ENCODE data around the gene YJU2. TPM values are rescaled to one million over a fixed set of nuclear protein-coding genes. Genes with fewer than 3 reads are reported as not detected.
"Not testable (repeated sequence)": the region's sequence is repeated elsewhere in the genome, so short reads cannot be mapped to it uniquely, and the experiment has no call there.

The YJU2 gene
- total and polyA plus RNA-seq, 4 donors = 12.5 to 27.0 (median 25.9) TPM

DNA sequence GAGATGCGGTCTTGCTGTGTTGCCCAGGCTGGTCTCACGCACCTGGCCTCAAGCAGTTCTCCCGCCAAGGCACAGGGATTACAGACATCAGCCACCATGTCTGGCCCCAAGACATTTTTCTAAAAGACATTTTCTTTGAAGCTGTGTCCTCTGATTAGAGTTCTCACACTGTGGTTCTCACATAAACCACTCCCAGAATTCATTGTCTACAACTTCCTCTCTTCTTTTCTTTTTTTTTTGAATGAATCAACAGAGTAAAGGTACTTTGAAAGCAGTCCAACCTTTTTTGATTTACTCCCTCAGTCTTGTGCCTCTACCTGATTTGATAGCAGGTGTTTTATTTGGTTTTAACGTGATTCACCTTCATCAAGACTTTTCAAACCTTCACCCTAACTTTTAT lies 17.9 kb downstream of the YJU2 start:
- WGBS (ENCODE audit: insufficient coverage) = 87% methylated on average over 3 of the region's 4 CpGs
- H3K9me3 ChIP-seq (ENCODE audit: control insufficient read depth, insufficient read depth, low read length) = no peaks in the 10 kb centered on the region
- DNase-seq (ENCODE audit: low read depth in 4 of 6, low spot score in 6 of 6) = no peak
- H3K36me3 ChIP-seq (ENCODE audit: control insufficient read depth, insufficient read depth, low read length) = peaks cover 91% of the 10 kb centered on the region
- H3K4me3 ChIP-seq (ENCODE audit: low read depth, low read length) = no peak overlapping the region
- H3K27me3 ChIP-seq (ENCODE audit: control insufficient read depth, insufficient read depth, low read length) = no peaks in the 10 kb centered on the region
- H3K4me1 ChIP-seq (ENCODE audit: control insufficient read depth, insufficient read depth, low read length) = peaks cover 4% of the 10 kb centered on the region
- H3K27ac ChIP-seq (ENCODE audit: low read depth, low read length) = no peak overlapping the region

DNA sequence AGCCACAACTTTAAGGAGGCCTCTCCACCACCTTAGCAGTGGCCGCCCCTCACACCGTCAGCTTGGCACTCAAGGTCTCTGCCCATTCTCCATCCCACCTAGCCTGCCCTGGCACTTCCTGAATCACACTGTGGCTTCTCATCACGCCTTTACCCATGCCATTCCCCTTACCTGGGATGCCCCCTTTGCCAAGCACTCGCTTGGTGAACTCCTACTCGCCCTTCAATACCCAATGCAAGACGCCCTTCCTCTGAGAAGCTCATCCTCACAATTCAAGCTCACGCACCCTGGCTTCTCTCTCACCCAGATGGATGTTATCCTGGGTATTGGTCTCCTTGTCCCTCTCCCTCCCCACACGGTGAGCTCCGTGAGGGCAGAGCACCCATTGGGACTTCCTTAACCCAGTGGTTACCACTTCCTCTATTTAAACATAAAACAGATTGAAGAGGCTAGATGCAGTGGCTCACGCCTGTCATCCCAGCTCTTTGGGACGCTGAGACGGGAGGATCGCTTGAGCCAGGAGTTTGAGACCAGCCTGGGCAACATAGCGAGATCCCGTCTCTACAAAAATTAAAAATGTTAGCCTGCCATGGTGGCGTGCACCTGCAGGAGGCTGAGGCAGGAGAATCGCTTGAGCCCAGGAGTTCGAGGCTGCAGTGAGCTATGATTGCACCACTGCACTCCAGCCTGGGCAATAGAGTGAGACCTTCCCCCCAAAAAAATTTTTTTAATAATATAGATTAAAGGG lies 19.5 kb downstream of the YJU2 start:
- Histone ChIP-seq H3K4me3 (ENCODE audit: low read depth, low read length) (no peak overlapping the region), H3K36me3 (ENCODE audit: control insufficient read depth, insufficient read depth, low read length) (peaks cover 88% of the 10 kb centered on the region), H3K9me3 (ENCODE audit: control insufficient read depth, insufficient read depth, low read length) (no peaks in the 10 kb centered on the region), H3K4me1 (ENCODE audit: control insufficient read depth, insufficient read depth, low read length) (peaks cover 4% of the 10 kb centered on the region), H3K27me3 (ENCODE audit: control insufficient read depth, insufficient read depth, low read length) (no peaks in the 10 kb centered on the region), H3K27ac (ENCODE audit: low read depth, low read length) (no peak overlapping the region)
- WGBS (ENCODE audit: insufficient coverage) = 94% methylated on average over 11 of the region's 18 CpGs
- DNase-seq (ENCODE audit: low read depth in 4 of 6, low spot score in 6 of 6) = no peak

DNA sequence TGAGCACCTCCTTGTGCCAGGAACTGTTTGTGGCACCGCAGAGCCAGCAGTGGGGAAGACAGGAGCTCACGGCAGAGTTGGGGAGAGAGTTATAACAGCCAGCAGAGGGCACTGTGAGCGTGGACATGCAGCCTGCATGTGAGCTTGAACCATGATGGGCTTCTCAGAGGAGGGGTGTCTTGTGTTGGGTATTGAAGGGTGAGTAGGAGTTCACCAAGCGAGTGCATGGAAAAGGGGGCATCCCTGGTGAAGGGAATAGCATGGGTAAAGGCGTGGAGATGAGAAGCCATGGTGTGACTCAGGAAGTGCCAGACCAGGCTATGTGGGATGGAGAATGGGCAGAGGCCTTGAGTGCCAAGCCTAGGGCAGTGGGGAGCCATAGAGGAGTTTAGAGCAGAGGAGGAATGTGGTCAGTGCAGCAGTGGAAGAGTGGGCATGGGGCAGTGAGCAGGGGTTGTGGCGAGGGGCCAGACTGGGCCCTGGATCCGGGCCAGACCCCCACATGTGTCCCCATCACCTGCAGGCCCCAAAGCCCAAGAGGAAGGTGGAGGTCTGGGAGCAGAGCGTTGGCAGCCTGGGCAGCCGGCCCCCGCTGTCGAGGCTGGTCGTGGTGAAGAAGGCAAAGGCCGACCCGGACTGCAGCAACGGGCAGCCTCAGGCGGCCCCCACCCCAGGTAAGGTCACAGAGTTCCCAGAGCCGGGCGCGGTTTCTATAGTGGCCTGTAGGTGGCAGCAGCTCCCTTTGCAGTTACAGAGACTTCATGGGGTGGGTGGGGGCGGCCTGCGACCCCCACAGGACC lies 20.4 kb downstream of the YJU2 start:
- Histone ChIP-seq H3K36me3 (ENCODE audit: control insufficient read depth, insufficient read depth, low read length) (peaks cover 87% of the 10 kb centered on the region), H3K9me3 (ENCODE audit: control insufficient read depth, insufficient read depth, low read length) (no peaks in the 10 kb centered on the region), H3K27me3 (ENCODE audit: control insufficient read depth, insufficient read depth, low read length) (no peaks in the 10 kb centered on the region), H3K4me3 (ENCODE audit: low read depth, low read length) (no peak overlapping the region), H3K27ac (ENCODE audit: low read depth, low read length) (no peak overlapping the region), H3K4me1 (ENCODE audit: control insufficient read depth, insufficient read depth, low read length) (peaks cover 4% of the 10 kb centered on the region)
- DNase-seq (ENCODE audit: low read depth in 4 of 6, low spot score in 6 of 6) = peak in 2 of 6 donors; percentile 54 to 75
- 44% methylated on average over 19 of the region's 21 CpGs for WGBS (ENCODE audit: insufficient coverage)

DNA sequence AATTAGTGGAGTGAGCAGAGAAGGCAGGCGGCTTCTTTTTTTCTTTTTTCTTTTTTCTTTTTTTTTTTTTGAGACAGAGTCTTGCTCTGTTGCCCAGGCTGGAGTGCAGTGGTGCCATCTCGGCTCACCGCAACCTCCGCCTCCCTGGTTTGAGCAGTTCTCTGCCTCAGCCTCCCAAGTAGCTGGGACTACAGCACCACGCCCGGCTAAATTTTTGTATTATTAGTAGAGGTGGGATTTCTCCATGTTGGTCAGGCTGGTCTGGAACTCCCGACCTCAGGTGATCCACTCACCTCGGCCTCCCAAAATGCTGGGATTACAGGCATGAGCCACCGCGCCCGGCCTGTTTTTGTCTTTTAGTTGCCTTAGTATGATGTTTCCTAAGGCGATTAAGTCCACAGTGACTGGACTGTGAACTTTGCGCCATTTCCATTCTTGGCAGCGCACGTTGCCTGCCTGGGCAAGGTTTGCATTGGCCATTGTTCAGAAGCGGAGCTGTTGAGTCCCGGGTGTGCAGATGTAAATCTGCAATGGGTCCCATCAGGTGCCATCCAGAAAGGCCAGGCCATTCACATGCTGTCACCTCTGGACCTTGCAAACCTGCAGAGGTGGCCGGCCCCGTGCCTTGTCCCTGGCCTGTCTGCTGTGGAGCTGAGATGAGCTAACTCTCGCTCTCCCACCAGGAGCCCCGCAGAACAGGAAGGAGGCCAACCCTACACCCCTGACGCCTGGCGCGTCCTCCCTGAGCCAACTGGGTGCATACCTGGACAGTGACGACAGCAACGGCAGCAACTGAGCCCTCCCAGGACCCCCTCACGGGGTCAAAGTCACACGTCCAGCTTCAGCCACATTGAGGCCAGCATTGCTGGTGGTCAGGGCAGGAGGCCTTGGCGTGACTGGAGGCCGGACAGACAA lies 21.3 kb downstream of the YJU2 start:
- no peak overlapping the region for H3K4me3 ChIP-seq (ENCODE audit: low read depth, low read length)
- H3K27ac ChIP-seq (ENCODE audit: low read depth, low read length) = no peak overlapping the region
- no peaks in the 10 kb centered on the region for H3K27me3 ChIP-seq (ENCODE audit: control insufficient read depth, insufficient read depth, low read length)
- H3K4me1 ChIP-seq (ENCODE audit: control insufficient read depth, insufficient read depth, low read length) = peaks cover 4% of the 10 kb centered on the region
- no peaks in the 10 kb centered on the region for H3K9me3 ChIP-seq (ENCODE audit: control insufficient read depth, insufficient read depth, low read length)
- peaks cover 87% of the 10 kb centered on the region for H3K36me3 ChIP-seq (ENCODE audit: control insufficient read depth, insufficient read depth, low read length)
- DNase-seq (ENCODE audit: low read depth in 4 of 6, low spot score in 6 of 6) = no peak
- 92% methylated on average over 27 of the region's 30 CpGs for WGBS (ENCODE audit: insufficient coverage)

DNA sequence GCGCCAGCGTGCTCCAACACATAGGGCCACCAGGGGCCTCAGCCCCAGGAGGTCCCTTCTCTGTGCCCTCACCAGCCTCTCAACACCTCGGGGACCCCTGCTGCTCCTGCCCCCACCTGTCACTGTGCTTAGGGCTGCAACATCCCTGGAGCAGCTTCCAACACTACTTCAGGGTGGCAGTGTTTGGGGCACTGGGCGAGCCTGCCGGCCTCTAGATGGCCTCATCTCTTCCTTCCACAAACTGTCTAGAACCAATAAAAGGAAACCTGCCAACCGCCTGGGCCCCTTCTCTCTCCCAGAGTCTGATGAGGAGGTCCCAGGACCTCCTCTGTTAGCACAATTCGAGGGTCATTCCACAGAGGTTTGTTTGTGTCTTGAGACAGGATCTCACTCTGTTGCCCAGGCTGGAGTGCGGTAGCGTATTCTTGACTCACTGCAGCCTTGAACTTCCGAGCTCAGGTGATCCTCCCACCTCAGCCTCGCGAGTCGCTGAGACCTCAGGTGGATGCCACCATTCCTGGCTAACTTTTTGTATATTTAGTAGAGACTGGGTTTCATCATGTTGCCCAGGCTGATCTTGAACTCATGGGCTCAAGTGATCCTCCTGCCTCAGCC lies 22.0 kb downstream of the YJU2 start:
- Histone ChIP-seq H3K4me3 (ENCODE audit: low read depth, low read length) (no peak overlapping the region), H3K9me3 (ENCODE audit: control insufficient read depth, insufficient read depth, low read length) (no peaks in the 10 kb centered on the region), H3K36me3 (ENCODE audit: control insufficient read depth, insufficient read depth, low read length) (peaks cover 85% of the 10 kb centered on the region)

DNA sequence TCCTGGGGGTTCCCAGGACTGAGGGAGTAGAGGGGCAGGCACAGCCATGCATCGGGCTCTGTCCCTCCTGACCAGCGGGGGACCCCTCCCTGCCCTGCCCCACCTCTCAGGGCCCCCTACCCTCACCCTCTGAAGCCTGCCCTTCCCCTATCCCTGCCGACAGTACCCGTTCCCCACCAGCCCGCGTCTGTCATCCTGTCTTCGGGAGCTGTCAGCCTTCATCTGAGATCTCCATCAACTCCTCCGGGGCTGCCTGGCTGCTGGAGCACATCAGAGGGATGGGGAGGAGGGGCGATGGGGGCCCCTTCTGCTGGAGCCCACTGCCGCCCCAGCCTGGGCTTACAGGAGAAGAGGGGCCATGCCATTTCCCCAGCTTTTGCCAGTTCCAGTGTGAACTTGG lies 26.0 kb downstream of the YJU2 start:
- H3K4me3 ChIP-seq (ENCODE audit: low read depth, low read length) = no peak overlapping the region
- no peaks in the 10 kb centered on the region for H3K27me3 ChIP-seq (ENCODE audit: control insufficient read depth, insufficient read depth, low read length)
- DNase-seq (ENCODE audit: low read depth in 4 of 6, low spot score in 6 of 6) = no peak
- no peak overlapping the region for H3K27ac ChIP-seq (ENCODE audit: low read depth, low read length)
- H3K36me3 ChIP-seq (ENCODE audit: control insufficient read depth, insufficient read depth, low read length) = peaks cover 52% of the 10 kb centered on the region
- no peaks in the 10 kb centered on the region for H3K9me3 ChIP-seq (ENCODE audit: control insufficient read depth, insufficient read depth, low read length)
- H3K4me1 ChIP-seq (ENCODE audit: control insufficient read depth, insufficient read depth, low read length) = peaks cover 10% of the 10 kb centered on the region
- 53% methylated on average over 5 of the region's 10 CpGs for WGBS (ENCODE audit: insufficient coverage)

More for the DNA sequence above, 22.0 kb downstream of the YJU2 start:
- DNase-seq (ENCODE audit: low read depth in 4 of 6, low spot score in 6 of 6) = no peak
- Histone ChIP-seq H3K27ac (ENCODE audit: low read depth, low read length) (no peak overlapping the region), H3K27me3 (ENCODE audit: control insufficient read depth, insufficient read depth, low read length) (no peaks in the 10 kb centered on the region), H3K4me1 (ENCODE audit: control insufficient read depth, insufficient read depth, low read length) (peaks cover 4% of the 10 kb centered on the region)
- WGBS (ENCODE audit: insufficient coverage) = 94% methylated on average over 12 of the region's 13 CpGs

DNA sequence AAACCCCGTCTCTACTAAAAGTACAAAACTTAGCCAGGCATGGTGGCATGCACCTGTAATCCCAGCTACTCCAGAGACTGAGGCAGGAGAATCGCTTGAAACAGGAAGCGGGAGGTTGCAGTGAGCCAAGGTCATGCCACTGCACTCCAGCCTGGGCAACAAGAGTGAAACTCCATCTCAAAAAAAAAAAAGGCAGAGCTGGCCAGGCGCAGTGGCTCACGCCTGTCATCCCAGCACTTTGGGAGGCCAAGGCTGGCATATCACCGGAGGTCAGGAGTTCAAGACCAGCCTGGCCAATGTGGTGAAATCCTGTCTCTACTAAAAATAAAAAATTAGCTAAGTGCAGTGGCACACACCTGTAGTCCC lies 27.4 kb downstream of the YJU2 start:
- H3K27ac ChIP-seq (ENCODE audit: low read depth, low read length); H3K27me3 ChIP-seq (ENCODE audit: control insufficient read depth, insufficient read depth, low read length); H3K9me3 ChIP-seq (ENCODE audit: control insufficient read depth, insufficient read depth, low read length); H3K4me3 ChIP-seq (ENCODE audit: low read depth, low read length); DNase-seq (ENCODE audit: low read depth in 4 of 6, low spot score in 6 of 6): not testable (repeated sequence)
- 100% methylated on average over 4 of the region's 6 CpGs for WGBS (ENCODE audit: insufficient coverage)
- peaks cover 38% of the 10 kb centered on the region for H3K36me3 ChIP-seq (ENCODE audit: control insufficient read depth, insufficient read depth, low read length)
- H3K4me1 ChIP-seq (ENCODE audit: control insufficient read depth, insufficient read depth, low read length) = peaks cover 19% of the 10 kb centered on the region

DNA sequence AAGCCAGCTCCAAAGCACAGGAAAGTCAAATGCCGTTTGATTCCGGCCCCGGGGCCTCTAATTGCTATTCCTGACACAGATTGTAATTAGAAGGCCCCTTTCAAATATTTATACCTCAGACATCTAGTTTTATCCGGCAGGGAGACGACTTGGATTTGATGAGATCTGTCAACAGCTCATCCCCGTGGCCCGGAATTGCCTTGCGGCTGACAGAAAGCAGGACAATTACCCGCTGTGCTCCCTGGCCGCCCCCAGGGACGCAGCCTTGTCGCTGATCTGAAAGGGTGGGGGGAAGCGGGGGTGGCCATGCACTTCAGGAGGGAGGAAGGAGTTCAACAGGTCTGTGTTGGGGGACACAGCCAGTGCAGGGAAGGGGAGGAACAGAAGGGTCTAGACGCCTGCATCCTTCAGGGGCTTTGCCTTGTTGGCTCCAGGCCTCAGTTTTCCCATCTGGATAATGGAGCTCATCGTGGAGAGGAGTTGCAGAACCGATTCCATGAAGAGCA lies 30.4 kb downstream of the YJU2 start:
- DNase-seq (ENCODE audit: low read depth in 4 of 6, low spot score in 6 of 6) = peak in 1 of 6 donors; percentile 31
- Histone ChIP-seq H3K4me1 (ENCODE audit: control insufficient read depth, insufficient read depth, low read length) (peaks cover 30% of the 10 kb centered on the region), H3K4me3 (ENCODE audit: low read depth, low read length) (no peak overlapping the region), H3K27me3 (ENCODE audit: control insufficient read depth, insufficient read depth, low read length) (peaks cover 9% of the 10 kb centered on the region), H3K9me3 (ENCODE audit: control insufficient read depth, insufficient read depth, low read length) (no peaks in the 10 kb centered on the region), H3K27ac (ENCODE audit: low read depth, low read length) (no peak overlapping the region), H3K36me3 (ENCODE audit: control insufficient read depth, insufficient read depth, low read length) (peaks cover 15% of the 10 kb centered on the region)
- WGBS (ENCODE audit: insufficient coverage) = 28% methylated on average over 13 of the region's 16 CpGs

DNA sequence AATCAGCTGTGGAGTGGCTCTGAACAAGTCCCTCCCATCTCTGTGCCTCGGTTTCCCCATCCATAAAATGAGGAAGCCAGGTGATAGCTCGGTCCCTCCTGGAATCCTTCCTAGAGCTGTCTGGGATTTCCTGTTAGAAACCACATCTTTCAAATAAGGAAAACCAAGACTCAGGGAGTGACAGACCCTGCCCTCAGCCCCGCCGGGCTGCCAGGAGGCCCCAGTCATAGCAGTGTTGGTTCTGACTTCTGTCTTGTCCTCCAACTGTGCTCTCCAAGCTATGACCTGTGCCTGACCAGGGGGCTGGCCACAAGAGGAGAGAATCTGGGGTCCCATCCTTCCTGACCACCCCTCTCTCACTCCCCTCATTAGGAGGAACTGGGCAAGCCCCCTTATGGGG lies 31.1 kb downstream of the YJU2 start:
- H3K9me3 ChIP-seq (ENCODE audit: control insufficient read depth, insufficient read depth, low read length) = no peaks in the 10 kb centered on the region
- H3K4me1 ChIP-seq (ENCODE audit: control insufficient read depth, insufficient read depth, low read length) = peaks cover 30% of the 10 kb centered on the region
- H3K27ac ChIP-seq (ENCODE audit: low read depth, low read length) = no peak overlapping the region
- peaks cover 9% of the 10 kb centered on the region for H3K27me3 ChIP-seq (ENCODE audit: control insufficient read depth, insufficient read depth, low read length)
- DNase-seq (ENCODE audit: low read depth in 4 of 6, low spot score in 6 of 6) = peak in 1 of 6 donors; percentile 9
- H3K36me3 ChIP-seq (ENCODE audit: control insufficient read depth, insufficient read depth, low read length) = peaks cover 11% of the 10 kb centered on the region
- H3K4me3 ChIP-seq (ENCODE audit: low read depth, low read length) = no peak overlapping the region
- 22% methylated on average over 4 of the region's 4 CpGs for WGBS (ENCODE audit: insufficient coverage)
